ENCODE results near the gene ING5.

Gene ING5

DNA sequence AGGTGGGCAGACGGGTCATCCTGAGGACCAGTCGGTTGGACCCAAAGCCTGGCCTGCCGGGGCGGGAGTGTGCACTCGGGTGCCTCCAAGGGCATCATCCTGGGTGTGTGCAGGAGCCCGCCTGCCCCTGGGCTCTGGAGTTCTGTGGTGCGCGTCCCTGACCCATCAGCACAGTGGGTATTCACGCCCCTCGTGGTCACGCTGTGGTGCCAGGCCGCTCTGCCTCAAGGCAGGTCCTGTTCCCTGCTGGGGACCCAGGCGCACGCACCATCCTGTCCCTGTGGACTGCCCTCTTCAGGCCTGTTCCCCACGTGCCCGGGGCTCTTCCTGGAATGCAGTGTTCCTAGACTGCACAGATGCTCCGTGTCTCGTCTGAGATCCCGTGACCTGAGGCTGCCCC, 18.3 kb downstream of the ING5 start:
- no peak for DNase-seq

DNA sequence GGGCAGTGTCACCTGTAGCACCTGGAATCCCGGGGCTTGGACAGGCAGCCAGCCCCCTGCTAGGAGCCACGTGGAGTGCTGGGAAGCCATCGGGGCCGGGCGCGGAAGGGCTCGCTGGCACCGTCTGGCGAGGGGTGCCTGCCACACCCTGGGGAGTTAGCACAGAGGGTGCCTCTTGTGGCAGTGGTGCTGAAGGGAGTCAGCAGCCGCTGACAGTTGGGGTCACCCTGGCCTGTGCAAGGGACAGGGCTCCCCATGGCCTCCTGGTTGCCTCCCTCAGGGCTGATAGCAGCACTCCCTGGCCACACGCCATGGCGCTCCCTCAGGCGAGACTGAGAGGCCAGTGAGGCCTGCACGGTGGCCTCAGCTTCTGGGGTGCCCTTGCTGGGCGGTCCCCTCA, 18.7 kb downstream of the ING5 start:
- DNase-seq = no peak

DNA sequence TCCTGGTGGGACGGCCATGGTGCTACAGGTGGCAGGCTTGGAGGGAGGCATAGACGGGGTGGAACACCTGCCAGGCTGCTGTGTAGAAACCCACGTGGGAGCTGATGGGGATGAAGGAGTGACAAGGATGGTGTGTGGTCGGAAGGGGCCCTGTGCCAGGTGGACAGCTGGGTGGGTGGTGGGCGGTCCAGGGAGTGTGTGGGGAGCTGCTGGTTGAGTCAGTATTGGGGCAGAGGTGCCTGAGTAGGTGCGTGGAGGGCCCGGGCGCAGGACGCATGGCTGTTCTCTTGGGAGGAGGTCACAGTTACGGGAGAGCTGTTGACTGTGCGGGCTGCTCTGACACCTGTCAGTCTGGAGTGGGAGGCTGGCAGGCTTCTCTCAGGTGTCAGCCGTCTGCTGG, 20.0 kb downstream of the ING5 start:
- no peak for DNase-seq

DNA sequence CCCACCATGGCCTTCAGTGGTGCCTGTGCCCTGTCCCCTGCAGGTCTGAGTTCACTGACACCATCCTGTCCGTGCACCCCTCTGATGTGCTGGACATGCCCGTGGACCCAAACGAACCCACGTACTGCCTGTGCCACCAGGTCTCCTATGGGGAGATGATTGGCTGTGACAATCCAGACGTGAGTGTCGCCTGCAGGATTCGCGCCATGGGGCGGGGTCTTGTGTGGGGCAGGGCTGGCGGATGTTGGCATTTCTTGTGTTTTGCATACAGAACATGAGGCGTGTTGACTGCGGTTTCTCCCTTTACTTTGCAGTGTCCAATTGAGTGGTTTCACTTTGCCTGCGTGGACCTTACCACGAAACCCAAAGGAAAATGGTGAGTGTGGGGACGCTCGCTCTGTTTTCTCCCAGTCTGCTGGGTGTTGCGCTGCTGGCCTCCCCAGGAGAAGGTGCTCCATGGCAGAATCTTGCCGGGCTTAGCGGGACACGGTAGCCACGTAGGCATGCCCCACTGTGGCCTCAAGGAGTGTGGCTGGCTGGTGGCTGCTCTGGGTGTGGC, 21.1 kb downstream of the ING5 start:
- DNase-seq = no peak

DNA sequence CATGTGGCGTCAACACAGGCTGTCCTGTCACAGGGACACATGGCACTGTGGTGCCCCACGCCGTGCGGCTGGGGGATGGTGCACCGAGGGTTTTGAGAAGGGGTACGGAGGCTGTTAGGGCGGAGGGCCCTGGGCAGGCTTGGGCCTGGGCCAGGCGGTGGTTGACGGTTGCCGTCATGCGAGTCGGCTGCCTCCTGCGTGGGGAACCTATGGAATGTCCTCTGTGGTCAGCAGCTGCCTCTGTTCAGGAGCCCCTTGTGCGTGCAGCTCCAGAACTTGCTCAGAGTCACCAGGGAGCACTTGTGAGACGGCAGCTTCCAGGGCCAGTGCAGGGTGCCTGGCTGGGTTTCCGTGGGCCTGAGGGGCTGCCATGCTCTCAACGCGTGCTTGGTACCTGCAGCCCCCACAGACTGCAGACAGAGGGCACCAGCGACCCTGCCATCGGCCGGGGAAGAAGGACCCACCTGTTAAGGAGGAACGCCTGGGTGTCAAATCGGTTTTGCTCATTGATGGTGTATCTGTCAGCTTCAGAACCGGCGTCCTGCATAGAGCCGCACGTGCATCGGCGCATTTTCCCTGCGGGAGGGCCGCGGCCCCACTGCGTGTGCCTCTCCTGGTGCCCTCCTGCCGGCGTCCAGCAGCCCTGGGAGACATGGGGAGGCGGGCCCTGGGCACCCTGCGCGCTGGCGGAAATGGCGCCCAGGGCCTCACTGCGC, 22.6 kb downstream of the ING5 start:
- DNase-seq = no peak

GRCh38 chr2:241724975-241725870, 23.4 kb downstream of the ING5 start:
- DNase-seq = no peak

DNA sequence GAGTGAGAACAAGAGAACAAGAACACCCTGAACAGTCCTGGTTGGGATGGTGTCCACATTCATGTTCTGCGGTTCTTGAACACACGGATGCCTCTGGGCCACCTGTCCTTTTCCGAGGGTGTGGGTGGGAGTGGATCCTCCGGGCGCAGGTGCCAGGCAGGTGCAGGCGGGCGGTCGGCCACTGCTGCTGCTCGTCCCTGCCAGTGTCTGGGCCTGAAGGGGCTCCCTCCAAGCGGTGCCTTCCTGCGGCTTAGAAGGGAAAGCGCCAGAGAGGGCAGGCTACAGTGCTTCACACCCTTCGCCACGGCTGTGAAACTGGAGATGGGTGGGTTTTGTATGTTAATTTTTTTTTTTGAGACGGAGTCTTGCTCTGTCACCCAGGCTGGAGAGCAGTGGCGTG, 24.6 kb downstream of the ING5 start:
- no peak for DNase-seq

DNA sequence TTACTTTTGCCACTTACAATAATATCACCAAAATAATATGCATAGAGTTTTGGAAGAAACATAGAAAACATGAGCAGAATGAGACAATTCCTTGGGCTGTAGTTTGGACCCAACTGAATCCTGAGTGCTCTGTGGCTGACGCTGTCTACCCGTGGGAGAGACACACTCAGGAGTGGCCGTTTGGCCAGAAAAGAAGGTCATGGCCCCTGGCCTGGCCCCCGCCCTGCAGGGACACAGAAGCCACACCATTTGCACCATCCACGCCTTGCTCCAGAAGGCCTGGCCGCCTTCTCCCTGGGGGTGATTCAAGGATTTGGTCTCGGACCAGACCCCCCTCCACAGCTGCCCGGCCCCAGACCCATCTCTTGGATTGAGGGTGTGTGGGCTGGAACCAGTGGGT, 26.2 kb downstream of the ING5 start:
- no peak for DNase-seq

GRCh38 chr2:241728627-241729026, 26.8 kb downstream of the ING5 start:
- no peak for DNase-seq

DNA sequence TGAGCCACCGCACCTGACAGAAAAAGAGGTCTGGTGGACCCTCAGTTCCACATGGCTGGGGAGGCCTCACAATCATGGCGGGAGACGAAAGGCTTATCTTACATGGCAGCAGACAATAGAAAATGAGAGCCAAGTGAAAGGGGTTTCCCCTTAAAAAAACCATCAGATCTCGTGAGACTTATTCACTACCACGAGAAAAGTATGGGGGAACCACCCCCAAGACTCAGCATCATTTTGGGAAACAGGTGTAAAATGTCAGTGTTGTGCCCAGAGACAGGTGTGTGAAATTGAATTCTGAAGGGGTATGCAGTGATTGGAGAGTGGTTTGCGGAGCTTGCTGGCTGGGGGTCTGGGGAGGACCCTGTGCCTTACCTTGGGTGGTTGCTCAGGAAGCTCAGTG, 28.0 kb downstream of the ING5 start:
- DNase-seq = no peak

DNA sequence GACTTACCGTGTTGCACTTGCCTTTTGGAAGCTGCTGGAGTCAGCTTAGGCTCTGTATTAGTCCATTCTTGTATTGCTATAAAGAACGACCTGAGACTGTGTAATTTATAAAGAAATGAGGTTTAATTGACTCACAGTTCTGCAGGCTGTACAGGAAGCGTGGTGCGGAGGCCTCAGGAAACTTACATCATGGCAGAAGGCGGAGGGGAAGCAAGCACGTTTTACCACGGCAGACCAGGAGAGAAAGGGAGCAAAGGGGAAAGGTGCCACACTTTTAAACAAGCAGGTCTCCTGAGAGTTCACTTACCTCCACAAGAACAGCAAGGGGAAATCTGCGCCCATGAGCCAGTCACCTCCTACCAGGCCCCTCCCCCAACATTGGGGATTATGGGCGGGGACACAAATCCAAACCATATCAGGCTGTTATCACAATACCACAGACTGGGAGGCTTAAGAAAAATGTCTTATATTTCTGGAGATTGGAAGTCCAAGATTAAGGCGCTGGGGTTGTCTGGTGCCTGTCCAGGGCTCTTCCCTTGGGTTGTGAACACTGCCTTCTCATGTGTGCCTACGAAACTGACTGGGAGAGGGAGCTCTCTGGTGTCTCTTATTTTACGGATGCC, 28.9 kb downstream of the ING5 start:
- DNase-seq = no peak

DNA sequence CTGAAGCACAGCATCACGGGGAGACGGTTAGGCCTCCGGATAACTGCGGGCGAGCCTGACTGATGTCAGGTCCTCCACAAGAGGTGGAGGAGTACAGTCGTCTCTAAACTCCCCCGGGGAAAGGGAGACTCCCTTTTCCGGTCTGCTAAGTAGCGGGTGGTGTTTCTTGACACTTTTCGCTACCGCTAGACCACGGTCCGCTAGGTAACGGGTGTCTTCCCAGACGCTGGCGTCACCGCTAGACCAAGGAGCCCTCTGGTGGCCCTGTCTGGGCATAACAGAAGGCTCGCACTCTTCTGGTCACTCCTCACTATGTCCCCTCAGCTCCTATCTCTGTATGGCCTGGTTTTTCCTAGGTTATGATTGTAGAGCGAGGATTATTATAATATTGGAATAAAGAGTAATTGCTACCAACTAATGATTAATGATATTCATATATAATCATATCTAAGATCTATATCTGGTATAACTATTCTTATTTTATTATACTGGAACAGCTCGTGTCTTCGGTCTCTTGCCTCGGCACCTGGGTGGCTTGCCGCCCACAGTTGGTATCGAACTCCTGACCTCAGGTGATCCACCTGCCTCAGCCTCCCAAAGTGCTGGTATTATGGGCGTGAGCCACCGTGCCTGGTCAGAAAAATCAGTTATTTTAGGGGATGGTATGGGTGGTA, 30.8 kb downstream of the ING5 start:
- DNase-seq = peak; percentile 50

- DNase-seq = no peak
These were observed 31.8 kb downstream of the ING5 start for GRCh38 chr2:241733391-241734207.

- no peak for DNase-seq
These were observed 32.3 kb downstream of the ING5 start for GRCh38 chr2:241734208-241734466.

- DNase-seq = peak; percentile 83
These were observed 32.8 kb downstream of the ING5 start, which contains the start of gene D2HGDH for GRCh38 chr2:241734467-241735208. Gene D2HGDH (plus strand): TSS chr2:241734630. CDS start chr2:241735225, 595 bp downstream.

DNA sequence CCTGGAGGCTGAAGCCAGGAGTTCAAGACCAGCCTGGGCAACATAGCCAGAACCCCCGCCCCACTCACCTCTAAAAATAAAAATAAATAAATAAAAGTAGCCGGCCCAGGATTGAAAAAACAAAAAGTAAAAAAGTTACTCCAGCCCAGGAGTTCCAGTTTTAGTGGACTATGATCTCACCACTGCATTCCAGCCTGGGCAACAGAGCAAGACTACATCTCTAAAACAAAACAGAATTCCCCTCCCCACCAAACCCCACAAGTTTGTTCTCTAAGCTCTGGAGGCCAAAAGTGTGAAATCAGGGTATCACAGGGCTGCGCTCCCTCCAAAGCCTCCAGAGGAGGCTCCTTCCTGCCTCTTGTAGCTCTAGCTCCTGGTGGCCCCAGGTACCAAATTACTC, 34.3 kb downstream of the ING5 start:
- no peak for DNase-seq

GRCh38 chr2:241738040-241738686, 36.3 kb downstream of the ING5 start:
- DNase-seq = no peak

DNA sequence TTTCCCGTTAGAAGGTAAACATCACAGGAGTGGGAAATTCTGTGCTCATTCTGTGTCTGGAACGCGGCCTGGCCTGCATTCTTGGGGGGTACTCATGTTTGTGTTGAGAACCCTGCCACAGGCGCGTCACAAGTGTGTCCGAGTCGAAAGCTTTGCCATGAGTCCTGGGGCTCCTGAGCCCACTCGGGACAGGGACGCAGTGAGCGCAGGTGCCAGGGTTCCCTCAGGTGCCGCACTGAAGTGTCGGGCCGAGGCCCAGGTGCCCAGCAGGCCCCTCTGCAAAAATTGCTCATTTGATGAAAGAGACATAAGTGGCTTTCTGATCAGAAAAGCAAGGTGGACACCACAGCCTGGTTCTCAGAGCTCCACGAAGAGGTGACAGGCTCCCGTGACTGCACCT, 37.3 kb downstream of the ING5 start:
- DNase-seq = no peak

DNA sequence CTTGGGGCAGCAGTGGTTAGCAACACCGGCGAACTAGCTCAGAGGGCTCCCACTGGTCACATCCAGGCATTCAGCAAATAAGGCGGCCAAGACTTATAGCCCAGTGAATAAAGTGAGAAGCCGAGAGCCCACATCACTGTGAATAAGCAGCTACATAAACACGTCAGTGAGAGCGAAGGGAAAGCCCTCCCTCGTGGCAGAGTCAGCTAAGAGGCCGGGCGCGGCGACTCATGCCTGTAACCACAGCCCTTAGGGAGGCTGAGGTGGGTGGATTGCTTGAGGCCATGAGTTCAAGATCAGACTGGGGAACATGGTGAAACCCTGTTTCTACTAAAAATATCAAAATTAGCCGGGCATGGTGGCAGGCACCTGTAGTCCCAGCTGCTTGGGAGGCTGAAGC, 37.8 kb downstream of the ING5 start:
- DNase-seq = peak; percentile 49

DNA sequence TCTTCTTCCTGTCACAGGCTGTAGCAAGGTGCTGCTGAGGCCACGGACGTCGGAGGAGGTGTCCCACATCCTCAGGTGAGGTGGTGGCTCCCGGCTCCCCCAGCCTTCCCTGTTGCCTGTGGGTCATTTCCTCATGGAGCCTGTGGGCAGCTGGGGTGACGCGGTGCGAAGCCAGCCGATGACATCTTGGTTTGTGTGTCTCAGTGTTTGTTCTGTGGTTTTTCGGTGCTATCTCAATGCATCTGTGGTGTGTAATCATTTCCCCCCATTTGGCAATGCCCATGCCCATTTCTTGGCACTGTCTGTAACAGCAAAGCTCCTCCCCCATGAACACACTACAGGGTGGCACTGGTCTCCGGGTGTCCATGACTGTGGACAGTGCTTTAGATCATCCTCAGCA, 39.2 kb downstream of the ING5 start:
- no peak for DNase-seq

Data from fibroblast of skin of right biceps (primary cell).